ENCODE results near the gene THSD7B. TPM values are rescaled to one million over a fixed set of nuclear protein-coding genes. Genes with fewer than 3 reads are reported as not detected.

Gene THSD7B
- total RNA-seq, 4 donors from 2014 or later: 0.27 TPM; not detected in 3

DNA sequence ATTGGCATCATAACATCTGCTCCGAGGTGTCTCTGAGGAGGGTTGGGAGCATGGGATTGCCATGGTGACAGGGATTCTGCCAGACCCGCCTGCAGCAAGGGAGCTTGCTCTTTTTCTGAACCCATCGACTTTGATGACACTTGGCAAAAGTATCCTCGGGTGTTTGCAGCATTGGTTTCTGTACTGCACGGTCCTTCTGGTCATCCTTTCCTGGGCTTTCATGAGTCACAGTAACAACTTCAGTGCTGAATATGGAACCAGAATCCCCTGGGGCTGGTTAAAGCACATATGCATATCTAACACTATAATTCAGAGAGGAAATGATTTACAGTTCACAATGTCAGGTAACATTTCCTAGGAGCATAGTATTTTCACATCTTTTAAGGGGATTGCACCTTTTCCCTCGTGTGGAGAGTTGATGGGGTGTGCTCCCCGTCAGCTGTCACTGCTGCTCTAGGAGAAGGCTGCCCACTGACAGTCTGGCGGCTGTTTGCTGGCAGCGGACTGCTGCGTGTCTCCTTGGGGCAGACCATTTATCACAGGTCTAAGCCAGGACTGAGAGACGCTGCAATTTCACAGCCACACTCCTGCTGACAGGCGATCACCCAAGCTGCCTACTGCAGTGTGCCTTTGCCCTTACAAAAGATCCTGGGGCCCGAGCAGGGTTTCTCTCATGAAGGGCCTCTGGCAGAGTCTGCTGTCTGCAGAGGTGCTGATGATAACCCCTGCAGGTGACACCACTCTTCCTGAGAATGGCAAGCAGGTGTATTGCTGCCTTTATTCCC, 425.3 kb downstream of the THSD7B start:
- H3K4me3 ChIP-seq: no peak overlapping the region
- H3K27ac ChIP-seq: no peak overlapping the region
- no peaks in the 10 kb centered on the region for H3K36me3 ChIP-seq
- intact Hi-C loops (cut with DNase I; ENCODE audit: low total_unique reads): no loop called here
- DNase-seq: no peak
- no peak for TF ChIP-seq EP300 (IDR thresholded peaks at IDR 0.05; ENCODE audit: low read depth)
- TF ChIP-seq, protein P1, sequence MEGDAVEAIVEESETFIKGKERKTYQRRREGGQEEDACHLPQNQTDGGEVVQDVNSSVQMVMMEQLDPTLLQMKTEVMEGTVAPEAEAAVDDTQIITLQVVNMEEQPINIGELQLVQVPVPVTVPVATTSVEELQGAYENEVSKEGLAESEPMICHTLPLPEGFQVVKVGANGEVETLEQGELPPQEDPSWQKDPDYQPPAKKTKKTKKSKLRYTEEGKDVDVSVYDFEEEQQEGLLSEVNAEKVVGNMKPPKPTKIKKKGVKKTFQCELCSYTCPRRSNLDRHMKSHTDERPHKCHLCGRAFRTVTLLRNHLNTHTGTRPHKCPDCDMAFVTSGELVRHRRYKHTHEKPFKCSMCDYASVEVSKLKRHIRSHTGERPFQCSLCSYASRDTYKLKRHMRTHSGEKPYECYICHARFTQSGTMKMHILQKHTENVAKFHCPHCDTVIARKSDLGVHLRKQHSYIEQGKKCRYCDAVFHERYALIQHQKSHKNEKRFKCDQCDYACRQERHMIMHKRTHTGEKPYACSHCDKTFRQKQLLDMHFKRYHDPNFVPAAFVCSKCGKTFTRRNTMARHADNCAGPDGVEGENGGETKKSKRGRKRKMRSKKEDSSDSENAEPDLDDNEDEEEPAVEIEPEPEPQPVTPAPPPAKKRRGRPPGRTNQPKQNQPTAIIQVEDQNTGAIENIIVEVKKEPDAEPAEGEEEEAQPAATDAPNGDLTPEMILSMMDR (IDR thresholded peaks at IDR 0.05): no peak
- no peak for TF ChIP-seq POLR2A (IDR thresholded peaks at IDR 0.05)
- TF ChIP-seq POLR2AphosphoS5 (IDR thresholded peaks at IDR 0.05): no peak
- no peaks in the 10 kb centered on the region for H3K4me1 ChIP-seq
- in situ Hi-C loops (cut with MboI; ENCODE audit: low pct_ligation_motif_present in 1 of 4, low pct_unique_long_range_greater_than_20kb in 1 of 4, low sequenced_read_pairs in 3 of 4): no loop called here
- WGBS, 2 donors (ENCODE audit: low coverage in 1 of 2): 69 to 73% methylated on average over 8 to 13 of the region's 13 CpGs
- H3K27me3 ChIP-seq: no peaks in the 10 kb centered on the region
- H3K9me3 ChIP-seq: no peaks in the 10 kb centered on the region

DNA sequence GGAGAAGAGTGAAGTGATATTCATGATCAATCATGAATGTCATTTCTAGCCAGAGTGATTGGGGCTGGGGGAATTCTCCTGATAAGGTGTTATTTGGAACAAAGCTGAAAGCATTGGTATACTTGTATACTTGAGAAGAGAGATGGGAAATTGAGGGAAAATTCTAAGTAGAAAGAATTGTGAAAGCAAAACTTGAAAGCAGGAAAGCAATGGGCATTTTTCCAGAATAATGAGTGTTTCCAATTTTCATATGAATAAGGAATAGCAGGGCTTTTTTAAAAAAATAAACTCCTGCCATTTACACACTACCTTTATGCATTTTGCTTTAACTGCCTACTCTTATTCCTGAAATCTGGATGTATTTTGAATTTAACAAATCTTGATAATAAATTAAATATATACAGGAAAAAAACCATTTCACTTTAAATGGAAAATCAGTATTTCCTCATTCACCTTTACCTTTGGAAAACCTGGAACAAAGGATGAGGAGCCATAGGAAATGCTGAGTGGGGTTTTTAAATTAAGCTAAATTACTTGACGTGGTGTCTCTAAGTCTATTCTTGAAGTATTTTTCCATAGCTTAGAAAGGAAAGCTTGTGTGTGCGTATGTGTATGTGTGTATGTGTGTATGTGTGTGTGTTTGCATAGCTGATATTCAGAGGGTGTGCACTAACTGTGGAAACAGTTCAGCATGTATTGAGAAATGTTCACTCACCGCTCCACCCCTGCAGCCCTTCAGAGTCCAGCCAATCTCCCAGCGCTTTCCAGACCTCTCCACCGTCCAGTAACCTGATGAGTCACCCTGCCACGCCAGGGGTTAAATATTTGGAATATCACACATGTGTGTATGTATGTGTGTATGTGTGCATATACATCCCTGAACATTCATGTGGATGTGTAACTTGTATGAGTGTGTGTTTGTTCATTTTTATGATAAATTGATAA, 427.3 kb downstream of the THSD7B start:
- no peak for DNase-seq
- intact Hi-C loops (cut with DNase I; ENCODE audit: low total_unique reads): no loop called here
- in situ Hi-C loops (cut with MboI; ENCODE audit: low pct_ligation_motif_present in 1 of 4, low pct_unique_long_range_greater_than_20kb in 1 of 4, low sequenced_read_pairs in 3 of 4): no loop called here
- Histone ChIP-seq H3K27me3 (no peaks in the 10 kb centered on the region), H3K4me3 (no peak overlapping the region), H3K9me3 (no peaks in the 10 kb centered on the region), H3K27ac (no peak overlapping the region), H3K36me3 (no peaks in the 10 kb centered on the region), H3K4me1 (no peaks in the 10 kb centered on the region)
- 76 to 80% methylated on average over 2 to 6 of the region's 6 CpGs for WGBS, 2 donors (ENCODE audit: low coverage in 1 of 2)
- TF ChIP-seq POLR2A (IDR thresholded peaks at IDR 0.05) (no peak), POLR2AphosphoS5 (IDR thresholded peaks at IDR 0.05) (no peak), EP300 (IDR thresholded peaks at IDR 0.05; ENCODE audit: low read depth) (no peak)
- TF ChIP-seq, protein P1 (IDR thresholded peaks at IDR 0.05): no peak

DNA sequence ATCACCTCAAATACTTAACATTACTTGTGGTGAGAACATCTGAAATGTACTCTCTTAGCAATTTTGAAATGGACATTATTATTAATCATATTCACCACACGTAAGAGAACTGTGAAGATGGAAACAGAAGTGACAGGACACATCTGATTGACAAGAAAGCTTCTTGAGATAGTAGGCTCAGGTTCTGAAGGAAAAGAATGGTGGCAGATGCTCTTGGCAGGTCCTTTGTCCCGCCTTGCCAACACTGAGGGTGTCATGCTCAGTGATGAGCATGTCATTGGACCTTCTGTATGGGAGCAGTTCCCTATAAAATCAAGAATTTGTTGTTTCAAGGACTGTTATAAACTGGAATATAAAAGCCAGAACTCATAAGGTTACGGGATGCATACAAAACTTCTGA, 428.1 kb downstream of the THSD7B start:
- WGBS, 2 donors (ENCODE audit: low coverage in 1 of 2): 67 to 79% methylated on average over 3 of the region's 3 CpGs
- in situ Hi-C loops (cut with MboI; ENCODE audit: low pct_ligation_motif_present in 1 of 4, low pct_unique_long_range_greater_than_20kb in 1 of 4, low sequenced_read_pairs in 3 of 4) (no loop called here), intact Hi-C loops (cut with DNase I; ENCODE audit: low total_unique reads) (no loop called here)
- H3K4me3 ChIP-seq: no peak overlapping the region
- no peak for DNase-seq
- H3K36me3 ChIP-seq: no peaks in the 10 kb centered on the region
- H3K9me3 ChIP-seq: no peaks in the 10 kb centered on the region
- TF ChIP-seq POLR2A (IDR thresholded peaks at IDR 0.05) (no peak), EP300 (IDR thresholded peaks at IDR 0.05; ENCODE audit: low read depth) (no peak), POLR2AphosphoS5 (IDR thresholded peaks at IDR 0.05) (no peak)
- TF ChIP-seq, protein P1 (IDR thresholded peaks at IDR 0.05): no peak
- no peak overlapping the region for H3K27ac ChIP-seq
- H3K27me3 ChIP-seq: no peaks in the 10 kb centered on the region
- H3K4me1 ChIP-seq: no peaks in the 10 kb centered on the region

DNA sequence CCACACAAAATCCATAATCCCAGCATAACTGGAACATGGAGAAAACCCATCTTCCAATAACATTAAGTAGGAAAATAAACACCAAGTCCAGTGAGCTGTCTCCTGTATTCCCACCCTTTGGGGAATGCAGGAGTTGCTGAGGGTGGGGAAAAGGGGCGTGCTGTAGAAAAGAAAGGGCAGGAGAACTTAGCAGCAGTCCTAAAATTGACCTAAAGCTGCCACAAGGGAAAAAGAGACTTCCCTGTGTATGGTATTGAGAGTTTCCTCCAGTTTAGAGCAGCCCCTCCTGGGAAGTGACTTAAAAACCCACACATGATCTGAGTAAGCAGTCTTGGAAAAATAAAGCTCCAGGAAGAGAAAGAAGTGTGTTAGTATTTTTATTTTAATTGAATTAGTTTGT, 428.8 kb downstream of the THSD7B start:
- intact Hi-C loops (cut with DNase I; ENCODE audit: low total_unique reads) (no loop called here), in situ Hi-C loops (cut with MboI; ENCODE audit: low pct_ligation_motif_present in 1 of 4, low pct_unique_long_range_greater_than_20kb in 1 of 4, low sequenced_read_pairs in 3 of 4) (no loop called here)
- Histone ChIP-seq H3K4me1 (no peaks in the 10 kb centered on the region), H3K4me3 (no peak overlapping the region), H3K27me3 (no peaks in the 10 kb centered on the region), H3K27ac (no peak overlapping the region), H3K9me3 (no peaks in the 10 kb centered on the region), H3K36me3 (no peaks in the 10 kb centered on the region)
- DNase-seq: no peak
- no peak for TF ChIP-seq POLR2AphosphoS5 (IDR thresholded peaks at IDR 0.05)
- TF ChIP-seq POLR2A (IDR thresholded peaks at IDR 0.05): no peak
- TF ChIP-seq, protein P1 (IDR thresholded peaks at IDR 0.05): no peak
- TF ChIP-seq EP300 (IDR thresholded peaks at IDR 0.05; ENCODE audit: low read depth): no peak
- WGBS, 2 donors (ENCODE audit: low coverage in 1 of 2): 24 to 33% methylated on average over 1 of the region's 1 CpG
